Stimulated activated CD4-positive, alpha-beta T cell treated with anti-CD3 and anti-CD28 coated beads, Interleukin-1b, Interleukin-23, amount 100 ng/mL, for 24 hours (primary cell): ENCODE data around the gene LIMS2.

Source experiments
- DNase-seq, 4 experiments: peaks; one replicate each; pipeline ENCODE4 v3.0.0-alpha.2; 2020; ENCODE audit warnings: low read depth in 4 of 4, low spot score in 1 of 4

LIMS2 gene

DNA sequence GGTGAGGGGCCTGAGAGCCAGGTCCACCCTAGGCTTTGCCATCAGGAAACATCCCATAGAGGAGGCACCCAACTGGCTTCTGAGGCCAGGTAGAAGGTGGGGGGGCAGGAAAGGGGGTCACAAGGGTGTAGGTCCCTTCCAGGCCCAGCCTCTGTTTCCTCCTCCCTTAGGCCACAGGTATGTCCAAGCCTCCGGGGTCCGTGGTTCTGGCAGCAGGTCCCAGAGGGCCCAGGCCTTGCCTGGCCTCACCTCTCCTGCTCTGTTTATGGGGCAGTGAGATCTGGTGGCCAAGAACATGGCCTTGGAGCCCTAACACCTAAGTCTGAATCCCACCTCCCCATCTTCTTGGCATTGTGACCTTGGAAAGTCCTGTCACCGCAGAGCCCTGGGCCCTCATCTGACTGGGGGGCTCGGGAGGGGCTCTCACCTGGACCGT is 51.0 kb downstream of the LIMS2 start:
- no peak for DNase-seq

DNA sequence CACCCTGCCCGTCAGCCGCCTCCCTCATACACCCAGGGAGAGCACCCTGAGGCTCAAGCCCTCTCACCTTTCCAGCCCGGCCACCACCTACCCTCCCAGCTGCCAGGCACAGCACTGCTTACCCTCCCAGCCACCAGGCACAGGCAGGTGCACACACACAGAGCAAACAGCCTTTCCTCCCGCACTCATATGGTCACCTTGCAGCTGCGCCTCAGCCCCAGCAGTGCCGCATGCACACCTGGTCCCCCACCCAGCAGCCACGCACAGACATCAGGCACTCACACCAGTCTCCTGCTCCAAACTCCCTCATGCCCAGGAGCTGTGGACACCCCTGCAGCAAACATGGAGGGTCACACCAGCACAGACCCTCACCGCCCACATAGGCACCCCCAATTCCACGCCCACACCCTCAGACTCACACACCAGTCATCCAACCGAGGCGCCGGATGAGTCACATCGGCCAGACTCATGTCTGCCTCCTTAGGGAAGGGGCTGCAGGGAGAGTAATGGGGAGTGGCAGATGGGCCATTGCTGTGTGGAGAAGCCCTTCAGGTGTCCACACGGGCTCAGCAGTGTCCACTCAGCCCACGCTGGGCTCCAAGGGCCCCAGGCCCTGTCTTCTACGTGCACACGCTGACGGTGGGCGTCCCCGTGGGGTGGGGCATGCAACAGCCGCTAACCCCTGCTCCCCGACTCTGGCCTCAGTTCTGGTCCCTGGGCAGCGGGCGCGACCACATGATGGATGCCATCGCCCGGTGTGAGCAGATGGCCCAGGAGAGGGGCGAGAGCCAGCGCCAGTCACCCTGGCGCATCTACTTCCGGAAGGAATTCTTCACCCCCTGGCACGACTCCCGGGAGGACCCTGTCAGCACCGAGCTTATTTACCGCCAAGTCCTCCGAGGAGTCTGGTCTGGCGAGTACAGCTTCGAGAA is 51.7 kb downstream of the LIMS2 start:
- DNase-seq = no peak

DNA sequence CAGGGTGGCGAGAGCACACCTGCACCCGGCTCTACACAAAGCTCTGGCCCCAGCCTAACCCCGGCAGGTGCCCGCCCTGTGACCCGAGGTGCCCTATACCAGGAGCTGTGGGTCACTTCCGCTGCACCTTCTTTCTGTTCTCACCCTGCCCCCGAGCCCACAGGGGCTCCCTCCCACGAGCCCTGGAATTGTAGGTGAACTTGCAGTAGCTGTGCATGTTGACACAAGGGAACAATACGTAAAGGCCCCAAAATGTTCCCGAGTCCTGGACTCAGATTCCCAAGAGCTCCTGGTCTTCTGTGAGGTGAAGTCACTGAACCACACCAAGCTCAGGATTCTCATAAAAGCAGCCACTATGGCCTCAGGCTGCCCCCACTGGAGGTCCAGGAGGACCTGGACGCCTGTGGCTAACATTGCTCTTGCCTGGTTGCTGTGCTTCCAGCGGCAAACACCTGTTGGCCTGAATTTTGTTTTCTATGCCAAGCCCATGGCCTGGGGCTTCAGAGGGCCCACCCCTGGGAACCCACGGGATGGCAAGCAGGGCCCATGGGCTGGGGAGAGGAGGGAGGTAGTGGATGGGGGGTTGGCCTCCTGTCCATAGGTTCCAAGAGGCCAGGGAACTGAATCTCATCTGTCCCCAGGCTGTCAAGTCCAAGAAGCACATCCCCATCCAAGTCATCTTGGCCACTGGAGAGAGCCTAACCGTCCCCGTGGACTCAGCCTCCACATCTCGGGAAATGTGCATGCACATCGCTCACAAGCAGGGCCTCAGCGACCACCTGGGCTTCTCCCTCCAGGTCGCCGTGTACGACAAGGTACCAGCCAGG is 52.6 kb downstream of the LIMS2 start:
- no peak for DNase-seq

DNA sequence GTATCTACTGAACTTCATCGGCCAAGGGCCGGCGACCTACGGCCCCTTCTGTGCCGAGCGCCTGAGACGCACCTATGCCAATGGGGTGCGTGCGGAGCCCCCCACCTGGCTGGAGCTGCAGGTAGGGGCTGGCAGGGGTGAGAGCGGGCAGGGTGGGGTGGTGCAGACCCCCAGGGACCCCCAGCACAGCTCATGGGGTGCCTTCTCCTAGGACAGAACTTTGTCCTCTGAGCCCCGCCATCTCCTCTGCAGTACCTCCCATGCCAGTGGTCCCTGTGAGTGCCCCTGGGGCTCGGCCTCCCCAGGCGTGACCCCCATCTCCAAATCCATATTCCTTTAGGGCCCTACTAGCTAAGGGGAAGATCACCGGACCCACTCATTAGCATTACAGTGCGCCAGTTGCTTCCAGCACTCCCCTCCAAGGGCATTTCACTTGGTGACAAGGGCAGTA is 53.3 kb downstream of the LIMS2 start:
- DNase-seq = no peak

DNA sequence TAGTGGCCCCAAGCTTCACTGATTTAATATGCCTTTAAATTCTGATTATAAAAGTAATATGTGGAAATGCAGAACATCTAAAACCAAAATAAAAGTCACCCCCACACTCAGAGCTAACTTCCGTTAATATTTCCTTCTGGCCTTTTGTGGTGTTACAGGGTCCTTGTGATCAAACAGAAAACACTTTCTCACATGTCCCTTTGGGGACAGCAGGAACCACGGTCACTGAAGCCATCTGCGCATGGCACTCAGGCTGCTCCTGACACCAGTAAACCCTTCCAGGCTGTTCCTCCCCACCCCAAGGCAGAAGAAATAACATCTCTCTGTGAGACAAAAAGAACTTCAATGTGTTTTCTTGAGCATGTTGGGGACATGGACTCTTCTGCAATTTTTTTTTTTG is 54.5 kb downstream of the LIMS2 start:
- no peak for DNase-seq

DNA sequence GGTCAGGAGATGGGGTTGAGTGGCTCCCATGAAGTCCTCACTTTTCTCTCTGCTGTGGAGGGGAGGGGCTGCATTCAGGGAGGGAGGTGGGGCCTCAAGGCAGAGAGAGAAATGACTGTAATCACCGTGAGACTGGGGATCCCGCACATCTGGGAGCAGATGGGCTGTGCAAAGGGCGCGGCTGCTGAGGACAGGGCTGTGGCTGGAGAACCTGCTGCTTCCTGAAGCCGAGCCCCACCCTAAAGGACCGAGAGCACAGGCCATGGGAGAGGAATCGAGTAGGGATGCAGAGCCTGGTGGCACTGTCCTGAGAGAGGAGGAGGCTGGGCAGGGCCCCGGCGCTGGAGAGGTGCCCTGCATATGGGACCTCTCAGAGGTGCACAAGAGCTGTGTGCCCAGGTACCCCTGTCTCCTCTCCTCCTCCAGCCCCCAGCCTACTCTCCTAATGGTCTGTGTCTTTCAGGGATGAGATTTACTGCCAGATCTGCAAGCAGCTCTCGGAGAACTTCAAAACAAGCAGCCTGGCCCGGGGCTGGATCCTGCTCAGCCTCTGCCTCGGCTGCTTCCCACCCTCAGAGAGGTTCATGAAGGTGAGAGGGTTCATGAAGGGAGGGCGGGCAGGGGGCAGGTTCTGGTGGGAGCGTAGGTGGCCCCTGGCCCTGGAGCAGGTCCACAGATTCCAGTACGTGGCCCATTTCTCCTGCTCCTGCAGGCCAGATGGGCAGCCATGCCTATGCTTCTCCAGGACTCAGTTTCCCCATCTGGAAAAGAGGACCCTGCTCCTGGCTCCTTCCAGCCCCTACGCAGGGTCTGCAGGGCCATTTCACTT is 55.2 kb downstream of the LIMS2 start:
- DNase-seq = no peak

DNA sequence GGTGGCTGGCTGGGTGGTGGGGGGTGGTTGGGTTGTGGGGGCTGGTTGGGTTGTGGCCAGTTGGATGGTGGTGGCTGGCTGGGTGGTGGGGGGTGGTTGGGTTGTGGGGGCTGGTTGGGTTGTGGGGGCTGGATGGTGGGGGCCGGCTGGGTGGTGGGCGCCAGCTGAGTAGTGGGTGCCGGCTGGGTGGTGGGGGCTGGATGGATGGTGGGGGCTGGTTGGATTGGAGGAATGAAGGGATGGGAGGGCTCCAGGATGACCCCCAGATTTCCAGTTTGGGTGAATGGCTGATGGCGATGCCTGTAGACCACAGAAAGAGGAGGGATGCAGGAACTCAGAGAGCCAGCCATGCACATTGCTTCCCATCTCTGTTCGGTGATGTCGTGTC is 56.1 kb downstream of the LIMS2 start:
- no peak for DNase-seq

DNA sequence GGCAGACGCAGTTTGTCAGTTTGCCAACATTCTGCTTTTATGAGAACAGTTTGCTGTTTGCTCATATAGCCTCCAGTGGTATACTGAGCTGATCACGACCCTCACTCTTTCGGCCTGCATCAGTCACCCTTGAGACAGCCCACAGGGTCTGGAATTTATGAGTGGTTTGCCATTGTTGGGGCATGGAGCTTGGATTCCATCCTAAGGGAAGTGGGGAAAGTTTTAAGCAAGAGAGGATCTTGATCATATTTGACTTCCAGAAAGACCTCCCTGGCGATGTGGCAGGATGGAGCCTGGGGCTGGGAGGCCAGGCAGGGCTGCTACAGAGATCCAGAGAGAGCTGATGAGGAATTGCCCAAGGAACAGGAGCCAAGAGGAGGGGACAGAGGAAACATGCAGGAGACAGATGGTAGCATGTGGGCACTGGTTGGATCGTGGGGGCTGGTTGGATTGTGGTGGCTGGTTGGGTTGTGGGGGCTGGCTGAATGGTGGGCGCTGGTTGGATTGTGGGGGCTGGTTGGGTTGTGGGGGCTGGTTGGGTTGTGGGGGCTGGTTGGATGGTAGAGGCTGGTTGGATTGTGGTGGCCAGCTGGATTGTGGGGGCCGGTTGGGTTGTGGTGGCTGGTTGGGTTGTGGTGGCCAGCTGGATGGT is 56.7 kb downstream of the LIMS2 start:
- no peak for DNase-seq

DNA sequence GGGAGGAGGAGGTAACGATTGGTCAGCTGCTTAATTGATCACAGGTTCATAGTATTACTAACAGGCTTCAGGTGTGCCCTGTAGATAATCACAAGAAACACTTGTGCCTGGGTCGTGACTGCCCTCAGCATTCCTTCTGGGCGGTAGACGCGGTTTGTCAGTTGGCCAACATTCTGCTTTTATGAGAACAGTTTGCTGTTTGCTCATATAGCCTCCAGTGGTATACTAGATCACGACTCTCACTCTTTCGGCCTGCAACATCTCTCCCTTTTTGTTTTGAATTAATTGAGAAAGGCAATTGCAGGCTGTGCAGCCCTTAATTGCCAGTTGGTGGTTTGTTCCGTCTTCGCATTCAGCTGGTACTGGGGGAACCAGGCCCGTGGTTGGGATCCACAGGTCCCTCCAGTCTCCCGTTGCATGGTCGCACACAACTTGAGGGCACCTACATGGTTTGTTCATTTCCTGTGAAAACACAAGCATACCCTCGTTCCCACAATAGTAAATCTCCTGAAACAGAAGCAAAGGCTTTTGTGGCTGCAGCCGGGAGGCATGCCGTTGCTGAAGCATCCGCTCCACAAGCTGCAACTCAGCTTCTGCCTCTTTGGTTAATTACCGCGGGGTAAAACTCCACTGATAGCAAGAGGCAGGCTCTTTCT is 59.7 kb downstream of the LIMS2 start:
- DNase-seq = no peak

DNA sequence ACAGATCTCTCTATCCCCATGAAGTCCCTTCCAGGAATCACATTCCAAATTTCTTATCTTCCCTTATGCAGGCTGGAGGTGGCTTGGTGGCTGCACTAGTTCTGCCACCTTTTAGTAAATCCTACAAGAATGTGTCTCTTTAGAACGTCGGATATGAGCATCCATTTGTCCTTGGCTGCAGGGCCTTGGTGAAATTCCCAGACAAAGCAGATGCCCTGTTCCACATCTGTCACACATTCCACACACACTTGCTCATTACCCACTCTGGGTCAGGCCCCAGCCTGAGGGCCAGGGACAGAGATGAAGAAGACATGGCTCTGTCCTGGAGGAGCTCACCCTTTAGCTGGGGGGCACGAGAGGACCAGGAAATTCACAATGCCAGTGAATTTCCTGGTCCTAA is 60.6 kb downstream of the LIMS2 start:
- DNase-seq = no peak

DNA sequence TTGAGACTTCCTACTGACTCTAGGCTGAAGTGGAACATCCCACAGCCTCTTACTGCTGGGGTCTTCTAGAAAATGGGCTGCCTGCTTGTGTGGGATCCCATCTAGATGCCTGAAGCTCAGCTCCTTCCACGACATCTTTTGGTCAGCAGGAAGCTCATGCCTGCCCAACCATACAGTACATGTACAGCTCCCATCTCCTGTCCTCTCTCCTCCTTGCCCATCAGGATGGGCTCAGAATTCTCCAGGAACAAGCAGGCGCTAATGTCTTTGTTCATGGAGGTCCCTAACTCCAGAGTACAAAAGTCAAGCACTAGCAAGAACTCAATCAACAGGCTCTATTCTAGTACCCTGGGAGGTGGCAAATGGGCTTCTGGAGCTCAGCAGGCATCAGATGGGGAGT is 61.1 kb downstream of the LIMS2 start:
- no peak for DNase-seq

DNA sequence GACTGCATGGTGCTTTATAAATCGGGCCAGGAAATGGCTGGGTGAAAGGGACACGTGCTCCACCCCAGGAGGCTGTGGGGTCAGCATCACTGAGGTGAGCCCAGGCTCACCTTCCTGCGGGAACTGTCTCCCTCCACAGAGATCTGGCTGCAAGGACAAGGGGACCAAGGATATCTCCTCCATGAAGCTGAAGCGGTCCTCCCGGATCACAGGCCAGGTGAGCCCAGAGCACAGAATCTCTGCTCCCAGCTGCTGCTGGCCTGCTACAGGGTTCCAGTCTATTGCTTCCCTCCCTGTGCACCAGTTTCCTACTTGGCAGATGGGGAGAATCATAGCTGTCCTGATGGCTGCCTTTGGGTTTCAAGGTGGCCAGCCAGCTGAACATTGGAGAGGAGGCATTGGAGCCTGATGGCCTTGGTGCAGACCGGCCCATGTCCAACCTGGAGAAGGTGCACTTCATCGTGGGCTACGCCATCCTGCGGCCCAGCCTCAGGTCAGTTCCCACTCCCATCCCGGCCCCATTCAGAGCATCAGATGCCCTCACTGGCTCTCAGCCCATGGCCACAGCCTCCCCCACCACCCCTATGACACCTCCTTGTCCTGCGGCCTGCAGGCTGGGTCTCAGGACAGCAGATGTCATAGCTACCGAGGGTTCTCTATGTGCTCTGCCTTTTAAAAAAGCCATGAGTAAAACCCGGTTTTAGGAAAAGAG is 63.1 kb downstream of the LIMS2 start:
- no peak for DNase-seq

DNA sequence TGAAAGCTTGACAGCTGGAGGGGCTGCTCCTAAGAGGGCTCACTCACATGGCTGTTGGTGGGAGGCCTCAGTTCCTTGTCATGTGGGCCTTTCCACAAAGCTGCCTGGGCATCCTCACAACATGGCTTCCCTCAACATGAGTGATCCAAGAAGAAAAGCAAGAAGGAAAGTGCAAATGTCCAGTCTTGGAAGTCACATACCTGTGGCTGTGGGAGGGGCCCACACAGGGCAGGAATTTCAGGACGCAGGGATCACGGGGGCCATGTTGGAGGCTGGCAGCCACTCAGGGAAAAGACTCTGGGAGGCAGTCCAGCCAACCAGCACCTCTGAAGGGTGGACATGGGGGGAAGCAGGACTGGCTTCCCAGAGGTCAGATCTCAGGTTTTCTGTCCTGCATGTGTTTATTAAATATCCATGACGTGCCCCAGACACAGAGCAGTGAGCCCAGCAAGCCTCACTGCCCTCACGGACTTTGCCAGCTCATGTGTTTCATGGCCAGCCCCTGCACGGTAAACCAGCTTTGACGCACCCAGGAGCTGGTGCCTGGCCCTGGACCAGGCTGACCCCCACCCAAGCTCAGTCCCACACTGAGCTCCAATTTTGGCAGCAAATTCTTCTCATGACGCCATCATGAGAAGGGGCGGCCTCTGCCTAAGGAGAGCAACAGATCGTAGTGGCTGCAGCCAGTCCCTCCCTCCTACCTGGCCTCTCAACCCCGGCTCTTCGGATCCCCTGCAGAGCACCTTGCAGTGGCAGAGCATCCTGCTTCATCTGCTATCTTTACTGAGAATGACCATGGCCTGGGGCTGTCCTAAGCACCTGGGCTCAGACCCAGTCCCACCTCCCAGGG is 64.0 kb downstream of the LIMS2 start:
- no peak for DNase-seq

DNA sequence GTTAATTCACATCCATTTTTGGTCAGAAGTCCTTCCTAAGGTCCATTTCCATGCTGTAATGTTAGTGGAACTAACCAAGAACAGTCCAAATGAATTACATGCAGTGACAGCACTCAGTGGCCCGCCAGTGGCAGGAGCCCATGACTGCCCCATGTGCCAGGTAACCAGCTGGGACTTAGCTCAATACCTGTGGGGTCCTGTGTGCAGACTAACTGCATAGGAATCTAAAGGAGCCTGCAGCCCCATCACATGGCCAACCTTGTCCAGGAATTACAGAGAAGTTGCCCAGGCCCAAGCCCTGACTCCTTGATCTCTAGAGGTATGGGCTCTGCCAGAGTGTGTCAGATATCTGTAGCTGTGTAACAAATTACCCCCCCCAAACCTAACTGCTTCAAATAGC is 64.8 kb downstream of the LIMS2 start:
- DNase-seq = no peak

DNA sequence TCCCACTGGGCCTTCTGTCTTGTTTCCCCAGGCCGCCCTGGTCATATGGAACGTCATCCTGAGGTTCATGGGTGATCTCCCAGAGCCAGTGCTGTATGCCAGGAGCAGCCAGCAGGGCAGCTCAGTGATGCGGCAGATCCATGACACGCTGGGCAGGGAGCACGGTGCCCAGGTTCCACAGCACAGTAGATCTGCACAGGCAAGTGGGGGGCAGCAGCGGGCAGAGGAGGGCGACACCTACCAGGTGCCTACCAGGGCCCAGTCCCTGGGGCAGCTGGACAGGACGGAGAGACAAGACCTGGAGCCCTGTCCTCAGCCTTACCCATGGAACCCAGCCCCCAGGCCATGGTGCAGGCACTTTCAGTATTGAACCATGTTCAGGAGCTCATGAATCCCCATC is 65.5 kb downstream of the LIMS2 start:
- DNase-seq = no peak

DNA sequence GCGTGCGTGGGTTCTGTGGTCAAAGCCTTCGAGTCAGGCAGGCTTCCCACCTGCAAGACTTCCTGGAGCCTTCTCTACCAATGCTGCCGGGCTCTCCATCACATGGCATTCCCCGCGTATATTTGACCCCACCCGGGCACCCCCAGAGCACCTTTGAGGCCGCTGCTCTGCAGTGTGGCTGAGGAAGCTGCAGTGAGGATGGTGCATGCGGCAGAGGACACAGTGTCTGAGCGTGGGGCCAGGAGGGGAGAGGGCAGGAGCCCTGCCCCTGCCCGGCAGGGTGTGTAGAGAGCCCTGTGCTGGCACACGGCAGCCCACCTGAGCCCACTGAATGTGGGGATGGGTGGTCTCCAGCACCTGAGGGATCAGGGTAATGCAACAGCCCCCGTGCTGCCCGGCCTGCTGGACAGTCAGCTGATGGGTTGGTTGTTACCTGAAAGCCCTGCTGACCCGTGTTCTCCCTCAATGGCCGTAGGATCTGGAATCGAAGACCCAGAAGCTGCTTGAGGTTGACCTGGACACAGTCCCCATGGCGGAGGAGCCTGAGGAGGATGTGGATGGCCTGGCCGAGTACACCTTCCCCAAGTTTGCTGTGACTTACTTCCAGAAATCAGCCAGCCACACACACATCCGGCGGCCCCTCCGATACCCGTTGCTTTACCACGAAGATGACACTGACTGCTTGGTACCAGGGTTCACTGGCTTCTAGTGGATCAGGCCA is 66.1 kb downstream of the LIMS2 start:
- DNase-seq = no peak

DNA sequence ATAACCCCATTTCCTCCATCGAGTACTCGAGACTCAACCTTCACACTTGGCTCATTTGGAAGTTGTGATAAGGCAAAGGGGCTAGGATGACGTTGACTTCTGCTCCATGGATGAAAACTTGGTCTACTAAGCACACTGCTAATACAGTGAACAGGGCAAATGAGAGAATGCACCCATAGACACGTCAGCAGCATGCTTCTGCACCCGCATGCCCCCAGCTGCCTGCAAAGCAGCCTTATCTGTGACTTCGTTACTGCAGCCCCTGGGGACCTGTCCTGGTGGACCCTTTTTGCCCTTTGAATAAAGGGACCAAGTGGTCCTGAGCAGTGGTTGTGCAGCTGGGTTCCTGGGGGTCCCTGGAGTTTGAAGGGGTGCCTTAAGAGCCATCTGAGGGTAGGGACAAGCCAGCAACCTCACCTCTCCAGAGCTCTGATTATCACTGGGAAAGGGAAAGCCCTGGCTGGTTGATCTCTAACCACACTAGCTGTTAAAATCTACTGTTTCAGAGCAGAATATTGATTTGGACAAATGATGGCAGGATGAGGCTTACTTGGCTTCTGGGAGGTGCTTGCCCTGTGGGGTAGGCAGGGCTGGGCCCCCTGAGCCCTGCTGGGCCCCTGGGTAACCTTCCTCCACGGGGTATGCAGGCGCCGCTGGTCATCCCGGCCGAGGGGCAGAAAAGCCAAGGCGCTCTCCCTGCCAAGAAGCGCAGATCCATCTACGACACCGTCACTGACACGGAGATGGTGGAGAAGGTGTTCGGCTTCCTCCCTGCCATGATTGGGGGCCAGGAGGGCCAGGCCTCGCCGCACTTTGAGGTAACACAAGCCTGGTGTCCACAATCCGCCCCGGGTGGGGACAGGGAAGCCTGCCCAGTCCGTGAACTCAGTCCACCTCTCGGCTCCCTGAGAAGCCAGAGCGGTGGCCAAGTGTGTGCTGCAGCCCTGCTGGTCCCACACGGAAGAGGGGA is 67.0 kb downstream of the LIMS2 start:
- DNase-seq = no peak
